ENCODE measurements around the gene SLC25A25.
"Not testable (repeated sequence)": the region's sequence is repeated elsewhere in the genome, so short reads cannot be mapped to it uniquely, and the experiment has no call there.

The SLC25A25 gene

DNA sequence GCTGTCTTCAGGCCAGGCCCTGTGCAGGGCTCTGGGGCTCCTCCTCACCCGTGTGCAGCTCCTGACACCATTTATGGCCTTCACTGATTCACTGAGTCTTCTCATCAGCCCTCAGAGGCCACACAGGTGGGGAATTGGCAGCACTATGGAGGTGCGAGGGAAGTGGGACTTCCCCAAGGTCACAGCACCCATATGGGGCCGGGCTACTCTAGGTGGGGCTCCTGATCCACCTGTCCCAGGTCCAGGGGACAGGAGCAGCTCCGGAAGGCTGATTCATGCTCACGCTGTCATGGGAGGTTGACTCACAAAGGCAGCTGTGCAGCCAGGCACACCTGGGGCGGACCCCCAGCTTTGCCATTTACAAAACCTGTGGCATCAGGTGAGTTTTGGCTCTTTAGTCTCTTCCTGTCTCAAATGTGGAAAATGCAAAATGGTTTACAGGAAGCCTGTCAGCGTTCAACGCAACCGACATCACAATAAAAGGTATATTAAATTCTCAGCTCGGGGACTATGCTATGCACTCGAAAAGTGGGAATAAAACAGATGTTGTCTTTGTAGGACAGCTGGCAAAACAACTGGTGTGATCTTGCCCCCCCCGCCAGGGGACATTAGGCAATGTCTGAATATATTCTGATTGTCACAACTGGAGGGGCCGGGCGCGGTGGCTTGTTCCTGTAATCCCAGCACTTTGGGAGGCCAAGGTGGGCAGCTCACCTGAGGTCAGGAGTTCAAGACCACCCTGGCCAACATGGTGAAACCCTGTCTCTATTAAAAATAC is 15.9 kb upstream of the SLC25A25 start:
- DNase-seq (ENCODE audit: low spot score): no peak

DNA sequence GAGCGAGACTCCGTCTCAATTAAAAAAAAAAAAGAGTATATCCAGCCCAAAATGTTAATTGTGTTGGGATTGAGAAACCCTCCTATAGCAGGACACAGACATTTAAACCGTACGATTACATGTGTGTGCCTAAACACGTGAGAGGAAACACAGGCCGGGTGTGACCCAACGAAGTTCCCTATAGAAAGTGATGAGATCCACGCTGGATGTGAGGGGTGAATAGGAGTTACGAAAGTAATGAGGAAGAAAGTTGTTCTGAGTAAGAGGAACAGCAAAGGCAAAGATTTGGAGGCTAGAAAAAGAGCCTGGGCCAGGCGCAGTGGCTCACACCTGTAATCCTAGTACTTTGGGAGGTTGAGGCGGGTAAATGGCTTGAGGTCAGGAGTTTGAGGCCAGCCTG is 14.5 kb upstream of the SLC25A25 start:
- DNase-seq (ENCODE audit: low spot score): no peak

DNA sequence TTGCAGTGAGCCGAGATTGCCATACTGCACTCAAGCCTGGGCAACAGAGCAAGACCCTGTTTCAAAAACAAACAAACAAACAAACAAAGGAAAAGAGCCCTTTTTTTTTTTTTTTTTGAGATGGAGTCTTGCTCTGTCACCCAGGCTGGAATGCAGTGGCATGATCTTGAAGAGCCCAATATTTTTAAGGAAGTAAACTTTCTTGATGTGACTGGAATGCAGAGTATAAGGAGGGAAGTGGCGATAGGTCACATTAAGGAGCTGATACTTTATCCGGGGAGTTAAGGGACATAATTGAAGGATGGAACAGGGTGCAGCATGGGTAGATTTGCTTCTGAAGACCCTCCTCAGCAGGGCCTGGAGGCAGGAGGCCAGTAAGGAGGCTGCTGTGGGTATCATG is 13.9 kb upstream of the SLC25A25 start:
- DNase-seq (ENCODE audit: low spot score): no peak

DNA sequence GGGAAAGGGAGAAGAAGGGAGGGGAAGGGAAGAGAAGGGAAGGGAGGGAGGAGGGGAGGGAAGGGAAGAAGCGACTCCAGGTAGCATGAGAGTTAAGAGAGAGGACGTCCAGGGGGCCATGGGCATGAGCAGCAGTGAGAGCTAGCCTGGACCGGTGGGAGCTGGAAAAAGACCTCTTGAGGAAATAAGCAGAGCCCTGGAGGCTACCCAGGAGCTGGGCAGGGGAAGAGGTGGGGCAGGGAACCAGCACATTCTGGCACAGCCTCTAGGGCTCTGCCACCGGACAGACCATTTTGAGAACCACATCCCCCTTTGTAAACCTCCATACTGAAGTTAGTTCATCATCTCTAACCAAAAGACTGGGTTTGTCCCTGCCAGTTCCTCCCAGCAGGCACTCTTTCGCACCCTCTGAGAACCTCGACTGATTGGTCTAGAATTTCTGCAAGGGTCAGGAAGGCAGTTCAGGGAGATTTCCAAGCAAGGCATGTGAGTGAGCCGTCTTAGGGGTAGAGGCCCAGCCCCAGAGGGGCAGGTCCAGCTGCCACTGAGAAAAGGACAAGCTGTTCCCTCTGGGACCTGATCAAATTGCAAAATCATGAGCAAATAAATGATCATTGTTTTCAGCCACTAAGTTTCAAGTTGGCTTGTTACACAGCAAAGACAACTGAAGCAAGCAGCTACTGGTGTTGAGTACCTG is 12.5 kb upstream of the SLC25A25 start:
- no peak for DNase-seq (ENCODE audit: low spot score)

DNA sequence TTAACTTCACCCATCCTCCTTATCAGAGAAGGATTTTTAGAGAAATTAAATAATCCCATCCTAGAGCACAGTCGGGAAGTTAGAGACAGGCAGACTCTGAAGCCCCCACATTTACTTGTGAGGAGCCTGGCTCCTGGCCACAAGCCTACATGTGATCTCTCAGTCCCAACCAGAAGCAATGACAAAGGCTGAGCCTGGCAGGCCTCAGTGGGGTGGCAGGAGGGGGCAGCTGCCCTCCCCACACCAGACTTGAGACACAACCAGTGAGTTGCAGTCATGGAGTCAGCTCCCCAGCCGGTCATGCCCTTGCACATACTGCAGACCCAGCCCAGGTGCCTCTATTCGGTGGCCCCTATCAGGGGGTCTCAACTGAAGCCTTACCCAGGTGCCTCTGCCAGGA is 11.9 kb upstream of the SLC25A25 start:
- DNase-seq (ENCODE audit: low spot score): no peak

DNA sequence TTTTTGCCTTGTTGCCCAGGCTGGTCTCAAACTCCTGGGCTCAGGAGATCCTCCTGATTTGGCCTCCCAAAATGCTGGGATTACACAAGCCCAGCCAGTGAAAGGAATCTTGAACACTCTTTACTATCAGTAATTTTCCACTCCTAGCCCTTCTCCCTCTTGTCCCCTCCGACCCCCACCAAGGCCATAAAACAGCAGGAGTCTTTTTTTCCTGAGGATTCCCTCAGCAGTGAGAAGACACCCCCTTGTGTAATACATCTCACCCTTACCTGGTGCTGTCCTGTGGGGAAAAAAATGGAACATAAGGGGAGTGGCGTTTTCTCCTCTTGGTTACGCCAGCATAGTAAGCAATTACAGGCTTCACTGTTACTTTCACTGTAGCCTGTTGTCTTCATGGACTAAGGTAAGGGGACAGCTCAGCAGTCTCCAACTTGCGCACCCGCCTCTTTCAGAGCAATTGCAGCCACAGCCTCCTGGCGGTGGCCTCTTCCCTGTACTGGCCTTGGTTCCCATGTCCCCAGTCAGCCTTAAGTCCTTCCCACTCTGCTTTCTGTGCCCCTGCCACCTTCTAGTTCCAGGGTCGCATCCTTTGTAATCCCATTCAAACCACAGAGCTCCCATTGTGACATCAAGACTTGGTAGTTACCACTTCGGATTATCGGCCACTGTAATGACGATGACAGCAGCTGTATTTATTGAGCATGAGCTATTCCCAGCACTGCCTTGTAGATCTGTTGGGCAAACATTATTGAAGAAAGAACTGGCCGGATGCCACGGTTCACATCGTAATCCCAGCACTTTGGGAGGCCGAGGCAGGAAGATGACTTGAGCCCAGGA is 10.9 kb upstream of the SLC25A25 start:
- DNase-seq (ENCODE audit: low spot score): no peak

DNA sequence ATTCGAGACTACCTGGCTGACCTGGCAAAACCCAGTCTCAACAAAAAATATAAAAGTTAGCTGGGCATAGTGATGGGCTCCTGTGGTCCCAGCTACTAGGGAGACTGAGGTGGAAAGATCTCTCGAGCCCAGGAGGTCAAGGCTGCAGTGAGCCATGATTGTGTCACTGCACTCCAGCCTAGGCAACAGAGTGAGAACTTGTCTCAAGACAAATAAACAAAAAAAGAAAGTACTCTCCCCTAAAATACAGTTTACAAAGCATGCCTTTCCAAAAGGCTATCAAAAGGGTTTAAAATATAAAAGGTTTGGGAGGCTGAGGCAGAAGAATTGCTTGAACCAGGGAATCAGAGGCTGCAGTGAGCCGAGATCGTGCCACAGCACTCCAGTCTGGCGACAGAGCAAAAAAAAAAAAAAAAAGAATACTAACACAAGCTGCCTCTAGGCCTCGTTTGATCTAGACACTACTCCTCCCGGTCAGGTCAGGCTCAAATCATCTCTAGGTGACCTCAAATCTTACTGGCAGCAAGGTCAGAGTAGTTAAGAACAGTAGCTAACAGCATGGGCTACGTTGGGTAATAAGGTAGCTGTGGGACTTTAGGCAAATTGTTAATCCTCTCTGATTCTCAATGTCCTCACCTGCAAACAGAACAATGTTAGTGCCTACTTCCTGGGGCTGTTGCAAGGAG is 10.2 kb upstream of the SLC25A25 start:
- no peak for DNase-seq (ENCODE audit: low spot score)

DNA sequence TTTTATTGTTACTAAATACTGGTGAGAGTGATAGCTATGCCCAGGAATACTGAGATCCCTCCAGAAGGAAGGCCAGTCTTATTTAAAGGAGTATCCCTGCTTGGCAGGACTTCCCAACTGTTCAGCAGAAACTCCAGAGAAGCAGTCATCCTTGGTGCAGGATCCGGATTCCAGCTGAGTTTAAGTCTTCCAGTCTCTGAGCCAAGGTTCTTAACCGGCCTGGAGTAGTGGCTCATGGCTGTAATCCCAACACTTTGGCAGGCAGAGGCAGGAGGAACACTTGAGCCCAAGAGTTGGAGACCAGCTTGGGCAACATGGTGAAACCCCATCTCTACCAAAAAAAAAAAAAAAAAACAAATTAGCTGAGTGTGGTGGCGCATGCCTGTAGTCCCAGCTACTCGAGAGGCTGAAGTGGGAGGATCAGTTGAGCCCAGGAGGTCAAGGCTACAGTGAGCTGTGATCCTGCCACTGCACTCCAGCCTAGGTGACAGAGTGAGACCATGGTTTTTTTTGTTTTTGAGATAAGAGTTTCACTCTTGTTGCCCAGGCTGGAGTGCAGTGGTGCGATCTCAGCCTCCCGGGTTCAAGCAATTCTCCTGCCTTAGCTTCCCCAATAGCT is 8.6 kb upstream of the SLC25A25 start:
- no peak for DNase-seq (ENCODE audit: low spot score)

DNA sequence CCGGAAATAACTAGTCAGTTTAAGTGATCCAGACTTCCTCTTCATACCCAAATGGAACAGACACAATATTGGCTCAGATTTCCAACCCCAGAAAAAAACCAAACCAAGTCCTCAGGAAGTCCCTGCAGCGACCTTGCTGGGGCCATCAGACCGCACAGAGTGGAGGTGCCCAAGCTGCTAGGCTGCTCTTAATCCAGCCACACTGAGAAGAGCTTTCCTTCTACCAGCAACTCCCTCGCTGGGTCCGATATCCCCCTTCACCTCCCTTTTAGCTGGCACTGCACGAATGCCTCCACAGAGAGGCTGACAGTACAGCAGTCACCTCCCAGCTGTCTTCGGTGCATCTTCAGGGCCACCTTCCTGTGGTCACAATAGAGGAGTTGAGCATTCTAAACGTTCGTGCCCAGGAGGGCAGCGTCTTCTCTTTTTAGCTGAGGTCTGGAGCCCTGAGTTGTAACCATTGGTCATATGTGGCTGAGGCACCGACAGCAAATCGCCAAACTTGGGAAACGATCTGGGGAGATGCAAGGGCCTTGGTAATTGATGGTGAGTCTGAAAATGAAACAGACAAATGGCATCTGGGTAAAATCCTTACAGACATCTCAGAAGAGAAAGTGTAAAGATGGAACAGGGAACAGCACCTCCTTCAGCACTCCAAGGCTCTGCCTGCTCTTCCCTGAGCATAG is 6.6 kb upstream of the SLC25A25 start:
- DNase-seq (ENCODE audit: low spot score): no peak

DNA sequence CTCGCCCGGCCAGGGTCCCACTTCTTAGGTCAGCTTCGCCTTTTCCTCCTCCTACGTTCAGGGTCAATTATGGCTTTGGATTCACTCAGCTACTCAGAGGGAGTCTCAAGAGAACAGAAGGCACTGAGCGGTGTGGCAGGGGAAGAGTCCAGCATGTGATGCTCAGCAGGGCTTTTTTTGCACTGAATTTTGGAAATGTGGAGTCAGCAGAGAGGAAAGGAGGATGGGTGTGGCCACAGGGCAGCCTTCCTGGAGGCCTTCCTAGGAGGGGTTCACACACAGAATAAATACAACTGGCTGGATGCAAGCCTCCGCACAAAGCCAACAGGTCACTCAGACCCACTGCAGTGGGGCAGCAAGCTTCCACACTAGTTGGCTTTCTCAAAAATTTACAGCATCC is 5.8 kb upstream of the SLC25A25 start:
- DNase-seq (ENCODE audit: low spot score): no peak

DNA sequence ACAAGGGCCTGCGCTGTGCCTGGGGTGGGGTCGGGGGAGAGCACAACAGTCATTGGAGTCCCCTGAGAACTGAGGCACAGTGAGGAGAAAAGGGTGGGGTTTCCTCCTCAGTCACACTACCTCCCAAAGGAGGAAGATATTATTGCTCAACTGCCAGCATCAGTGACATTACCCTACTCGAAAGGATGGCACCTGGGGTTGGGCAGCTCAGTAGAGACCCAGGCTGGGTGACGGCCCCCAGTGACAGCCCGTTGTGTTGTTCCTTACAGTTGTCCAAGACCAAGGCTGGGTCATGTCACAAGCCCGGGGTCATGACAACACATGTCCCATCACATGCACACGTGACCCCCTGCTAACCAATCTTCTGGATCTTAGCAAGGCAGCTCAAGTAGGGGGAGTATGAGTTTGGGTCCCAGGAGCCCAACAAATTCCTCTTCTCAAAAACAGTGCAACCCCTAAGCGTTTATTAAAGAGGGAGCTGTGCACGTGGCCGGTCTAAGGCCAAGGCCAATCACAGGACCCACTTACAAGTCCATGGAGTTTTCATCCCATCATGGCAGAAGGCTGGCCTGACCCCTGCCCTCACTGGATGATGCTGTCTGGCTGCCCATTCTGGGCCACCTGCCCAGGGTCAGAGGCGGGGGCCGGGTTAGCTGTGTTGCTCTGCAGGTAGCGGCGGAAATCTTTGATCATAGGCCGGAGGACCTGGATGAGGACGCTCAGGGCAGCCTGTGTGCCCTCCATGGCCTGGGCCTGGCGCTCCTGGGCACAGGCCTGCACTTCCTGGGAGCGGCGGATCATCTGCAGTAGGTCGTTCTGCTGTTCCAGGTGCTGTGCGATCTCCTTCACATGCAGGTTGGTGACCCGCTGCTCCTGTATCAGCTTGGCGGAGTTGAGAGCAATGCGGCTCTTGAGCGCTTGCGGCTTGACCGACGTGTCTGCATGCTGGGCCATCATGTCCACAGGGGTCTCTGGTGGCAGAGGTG is 4.9 kb upstream of the SLC25A25 start:
- no peak for DNase-seq (ENCODE audit: low spot score)

DNA sequence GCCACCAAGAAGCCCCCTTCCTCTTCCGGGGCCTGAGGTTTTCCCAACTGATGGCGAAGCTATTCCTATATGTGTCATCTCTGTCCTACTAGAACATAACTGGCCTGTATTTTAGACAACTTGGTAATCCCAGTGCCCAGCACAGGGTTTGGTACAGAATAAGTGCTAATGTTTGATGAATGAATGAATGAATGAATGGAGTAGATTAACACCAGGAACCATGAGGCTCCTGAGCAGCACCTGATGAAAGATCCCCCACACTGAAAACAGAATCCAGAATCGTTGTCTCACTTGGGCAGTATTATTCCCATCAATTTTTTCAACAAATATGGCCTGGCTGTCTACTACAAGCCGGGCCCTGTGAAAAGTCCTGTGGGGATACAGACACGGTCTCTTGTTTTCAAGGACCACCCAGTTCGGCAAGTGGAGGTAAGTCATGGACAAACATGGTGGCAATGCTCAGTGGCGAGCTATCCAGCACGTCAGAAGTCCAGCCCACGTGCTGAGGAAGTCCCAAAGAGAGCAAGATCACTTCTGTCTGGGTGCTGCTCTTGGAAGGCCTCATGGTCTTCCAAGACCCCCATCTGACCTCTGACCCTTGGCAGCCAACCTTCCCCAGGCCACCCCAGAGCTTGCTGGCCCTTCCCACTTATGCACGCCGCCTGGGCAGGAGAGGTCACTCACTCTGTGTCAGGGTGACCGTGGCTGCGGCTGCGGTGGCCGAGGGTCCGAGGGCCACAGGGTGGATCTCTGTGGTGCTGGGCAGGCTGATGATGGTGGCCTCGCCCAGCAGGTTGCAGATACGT is 1.9 kb upstream of the SLC25A25 start:
- DNase-seq (ENCODE audit: low spot score): no peak

DNA sequence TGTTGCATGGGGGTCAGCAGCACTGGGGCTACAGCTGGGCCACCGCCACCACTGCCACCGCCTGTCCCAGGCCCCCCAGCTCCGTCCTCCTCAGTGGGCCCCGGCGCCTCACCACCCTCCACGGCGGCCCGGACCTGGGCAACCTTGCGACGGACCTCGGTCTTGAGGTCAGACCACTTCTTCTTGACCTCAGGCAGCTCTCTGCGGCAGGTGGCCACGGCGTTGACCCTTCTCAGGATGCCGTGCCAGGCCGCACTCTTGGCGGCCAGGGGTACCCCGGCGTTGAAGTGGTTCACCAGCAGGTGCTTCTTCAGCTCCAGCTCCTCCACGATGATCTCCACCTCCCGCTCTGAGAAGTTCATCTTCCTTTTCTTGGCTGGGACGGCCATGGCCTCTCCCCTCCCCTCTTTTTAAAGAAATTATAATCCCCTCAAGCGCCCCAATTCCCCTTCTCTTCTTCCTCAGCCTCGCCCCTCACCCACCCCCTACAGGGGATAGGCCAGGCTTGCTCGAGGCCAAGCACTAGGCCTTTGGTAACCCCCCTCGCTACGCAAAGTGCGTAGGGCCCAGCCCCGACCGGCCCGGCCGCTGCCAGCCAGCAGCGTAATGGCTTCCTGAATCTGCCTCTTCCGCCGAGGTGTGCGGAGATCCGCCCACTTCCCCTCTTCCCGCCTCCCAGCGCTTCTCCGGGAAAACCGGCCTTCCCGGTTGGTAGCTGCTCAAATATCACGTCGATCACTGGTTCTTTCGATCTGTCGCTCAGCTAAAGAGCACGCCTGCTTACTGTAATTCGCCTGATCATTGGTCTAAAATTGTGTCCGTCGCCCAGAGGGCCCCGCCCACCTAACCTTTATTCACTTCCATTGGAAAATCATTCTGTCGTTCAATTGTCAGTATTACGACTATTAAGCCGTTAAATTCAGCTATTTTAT is 1.1 kb upstream of the SLC25A25 start, which contains the start of gene NAIF1:
Gene NAIF1 (minus strand): TSS at position 608 of the 932 bp plus-strand sequence. CDS start 219 bp downstream, at position 389.
- peak; percentile 98 for DNase-seq (ENCODE audit: low spot score)

DNA sequence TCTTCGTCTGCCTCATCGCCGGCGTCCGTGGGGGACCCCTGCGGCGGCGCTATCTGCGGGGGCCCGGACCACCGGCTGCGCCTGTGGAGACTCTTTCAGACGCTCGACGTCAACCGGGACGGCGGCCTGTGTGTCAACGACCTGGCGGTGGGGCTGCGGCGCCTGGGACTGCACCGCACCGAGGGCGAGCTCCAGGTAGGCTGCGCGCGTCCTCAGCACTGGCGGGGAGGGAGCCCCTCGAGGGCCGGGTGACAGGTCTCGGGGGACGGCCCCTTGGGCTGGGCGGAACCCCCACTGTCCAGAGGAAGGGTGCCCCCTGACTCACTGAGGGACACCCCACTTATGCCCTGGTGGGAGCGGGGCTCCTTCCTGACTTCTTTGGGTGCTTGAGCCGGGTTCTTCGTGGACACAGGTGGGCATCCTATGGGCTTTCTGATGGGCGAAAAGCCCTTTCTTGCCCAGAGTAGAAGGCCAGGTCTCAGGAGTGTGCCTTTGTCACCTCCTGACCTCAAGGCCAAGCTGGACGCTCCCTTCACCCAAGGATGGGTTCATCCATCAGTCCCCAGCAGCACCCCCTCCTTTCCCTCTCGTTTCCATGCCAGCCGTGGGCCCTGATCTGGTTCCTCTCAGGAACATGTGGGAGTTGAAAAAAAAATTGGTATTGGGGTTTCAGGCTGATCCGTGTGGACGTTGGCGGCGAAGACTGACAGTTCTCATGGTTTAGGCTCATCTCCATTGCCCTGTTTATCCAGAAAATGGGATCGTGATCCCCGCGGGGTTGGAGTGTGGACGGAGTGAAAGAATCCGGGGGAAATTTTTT is 564 bp downstream of the SLC25A25 start:
- DNase-seq (ENCODE audit: low spot score): no peak

DNA sequence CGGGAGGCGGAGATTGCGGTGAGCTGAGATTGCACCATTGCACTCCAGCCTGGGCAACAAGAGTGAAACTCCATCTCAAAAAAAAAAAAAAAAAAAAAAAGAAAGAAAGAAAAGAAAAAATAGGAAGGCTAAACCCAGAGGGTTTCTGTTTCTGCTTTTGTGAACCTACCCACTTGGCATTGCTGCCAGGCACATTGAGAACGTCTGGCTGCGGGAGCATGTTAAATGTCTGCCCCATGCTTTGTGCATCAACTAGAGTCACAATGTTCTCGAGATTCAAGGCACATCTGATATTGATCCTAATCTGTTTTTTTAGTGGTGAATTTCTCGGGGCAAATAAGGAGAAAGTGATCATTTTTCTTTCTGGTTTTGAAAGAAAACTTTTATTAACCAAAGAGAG is 2.8 kb downstream of the SLC25A25 start:
- no peak for DNase-seq (ENCODE audit: low spot score)

DNA sequence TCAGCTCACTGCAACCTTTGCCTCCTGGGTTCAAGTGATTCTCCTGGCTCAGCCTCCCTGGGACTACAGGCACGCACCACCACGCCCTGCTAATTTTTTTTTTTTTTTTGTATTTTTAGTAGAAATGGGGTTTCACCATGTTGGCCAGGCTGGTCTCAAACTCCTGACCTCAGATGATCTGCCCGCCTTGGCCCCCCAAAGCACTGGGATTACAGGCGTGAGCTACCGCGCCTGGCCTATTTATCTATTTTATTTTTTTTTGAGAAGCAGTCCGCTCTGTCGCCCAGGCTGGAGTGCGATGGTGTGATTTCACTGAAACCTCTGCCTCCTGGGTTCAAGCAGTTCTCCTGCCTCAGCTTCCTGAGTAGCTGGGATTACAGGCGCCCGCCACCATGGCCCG is 3.4 kb downstream of the SLC25A25 start:
- DNase-seq (ENCODE audit: low spot score): not testable (repeated sequence)
